ENCODE data around the gene TPM2.
A peak's percentile ranks its signal among the peaks of the same experiment; 100 is the strongest.

Gene TPM2

GRCh38 chr9:35673132-35674024, 16.3 kb downstream of the TPM2 start, which contains the start of gene CA9:
CA9 (plus strand) TSS chr9:35673928; CDS start chr9:35673960, 32 bp downstream.
- no peak for DNase-seq

- DNase-seq: no peak
These were observed 20.2 kb downstream of the TPM2 start for GRCh38 chr9:35669331-35670145.

GRCh38 chr9:35667939-35668338, 21.8 kb downstream of the TPM2 start:
- no peak for DNase-seq

GRCh38 chr9:35666549-35666948, 23.2 kb downstream of the TPM2 start:
- DNase-seq: no peak

GRCh38 chr9:35666045-35666444, 23.7 kb downstream of the TPM2 start:
- no peak for DNase-seq

GRCh38 chr9:35665471-35665818, 24.3 kb downstream of the TPM2 start:
- DNase-seq: no peak

- DNase-seq: peak; percentile 86
These were observed 24.9 kb downstream of the TPM2 start, which contains the start of gene ARHGEF39 for GRCh38 chr9:35664531-35665470. ARHGEF39 (minus strand) TSS chr9:35665195; CDS start chr9:35665169, 26 bp downstream.

- DNase-seq: no peak
These were observed 27.3 kb downstream of the TPM2 start for GRCh38 chr9:35662437-35662836.

GRCh38 chr9:35661756-35662350, 27.9 kb downstream of the TPM2 start:
- peak; percentile 39 for DNase-seq

GRCh38 chr9:35660966-35661415, 28.7 kb downstream of the TPM2 start:
- no peak for DNase-seq

- no peak for DNase-seq
These were observed 30.4 kb downstream of the TPM2 start for GRCh38 chr9:35659340-35659739.

GRCh38 chr9:35658968-35659220, 30.8 kb downstream of the TPM2 start:
- peak; percentile 36 for DNase-seq

GRCh38 chr9:35658137-35658967, 31.4 kb downstream of the TPM2 start, which contains the start of gene CCDC107:
CCDC107 (plus strand) TSS chr9:35658292; CDS start chr9:35658380, 88 bp downstream.
- peak; percentile 86 for DNase-seq

- peak; percentile 99 for DNase-seq
These were observed 32.1 kb downstream of the TPM2 start, which contains the start of gene RMRP for GRCh38 chr9:35657546-35658136. RMRP (minus strand) TSS chr9:35658019.

GRCh38 chr9:35656831-35657545, 32.7 kb downstream of the TPM2 start:
- DNase-seq: no peak

GRCh38 chr9:35656348-35656747, 33.4 kb downstream of the TPM2 start:
- DNase-seq: no peak

- no peak for DNase-seq
These were observed 36.1 kb downstream of the TPM2 start for GRCh38 chr9:35653611-35654010.

GRCh38 chr9:35652829-35653209, 36.9 kb downstream of the TPM2 start:
- DNase-seq: no peak

- no peak for DNase-seq
These were observed 37.5 kb downstream of the TPM2 start for GRCh38 chr9:35651956-35652828.

All from activated CD4-positive, alpha-beta T cell treated with anti-CD3 and anti-CD28 coated beads, Interleukin-2, amount 50 U/mL, for 16 hours (primary cell).